A673 (cell line): Measurements from ENCODE around the gene RBM17.

ENCODE experiments used
- EZH2 ChIP-seq: fragments of 200-600 bp; sonication (generic); IDR thresholded peaks from 2 replicates; pipeline ENCODE4 v1.6.1; 2017; ENCODE audit warnings: borderline replicate concordance, low read depth, mild to moderate bottlenecking, mixed read lengths, antibody characterized with exemption, low read length; ENCODE audit not compliant: poor library complexity, severe bottlenecking
- TF ChIP-seq, protein P1 (sequence below): fragments of 300-800, 200-600 bp; sonication (generic); conservative IDR thresholded peaks from 2 replicates; pipeline ENCODE4 v1.5.1; 2017; ENCODE audit warnings: low read depth, mild to moderate bottlenecking, antibody characterized with exemption, low read length, moderate library complexity, mixed read lengths

DNA sequence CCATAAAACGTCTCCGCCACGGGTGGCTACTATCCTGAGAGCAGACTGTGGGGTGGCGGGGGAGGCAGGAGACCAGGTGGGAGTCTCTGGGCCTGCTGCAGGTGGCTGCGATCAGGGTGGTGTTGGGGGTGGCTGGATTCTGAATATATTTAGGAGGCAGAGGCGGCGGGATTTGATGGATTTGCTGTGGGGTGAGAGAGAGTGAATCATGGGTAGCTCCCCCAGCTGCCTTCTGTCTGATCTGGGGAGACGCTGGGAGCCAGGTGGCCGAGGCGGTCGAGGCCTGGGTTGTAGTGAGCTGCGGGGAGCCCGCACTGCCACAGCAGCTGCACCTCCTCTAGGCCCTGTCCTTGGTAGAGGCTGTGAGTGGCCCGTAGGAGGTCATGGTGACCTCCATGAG, 65.7 kb downstream of the RBM17 start:
- no peak for TF ChIP-seq EZH2
- TF ChIP-seq, protein P1, sequence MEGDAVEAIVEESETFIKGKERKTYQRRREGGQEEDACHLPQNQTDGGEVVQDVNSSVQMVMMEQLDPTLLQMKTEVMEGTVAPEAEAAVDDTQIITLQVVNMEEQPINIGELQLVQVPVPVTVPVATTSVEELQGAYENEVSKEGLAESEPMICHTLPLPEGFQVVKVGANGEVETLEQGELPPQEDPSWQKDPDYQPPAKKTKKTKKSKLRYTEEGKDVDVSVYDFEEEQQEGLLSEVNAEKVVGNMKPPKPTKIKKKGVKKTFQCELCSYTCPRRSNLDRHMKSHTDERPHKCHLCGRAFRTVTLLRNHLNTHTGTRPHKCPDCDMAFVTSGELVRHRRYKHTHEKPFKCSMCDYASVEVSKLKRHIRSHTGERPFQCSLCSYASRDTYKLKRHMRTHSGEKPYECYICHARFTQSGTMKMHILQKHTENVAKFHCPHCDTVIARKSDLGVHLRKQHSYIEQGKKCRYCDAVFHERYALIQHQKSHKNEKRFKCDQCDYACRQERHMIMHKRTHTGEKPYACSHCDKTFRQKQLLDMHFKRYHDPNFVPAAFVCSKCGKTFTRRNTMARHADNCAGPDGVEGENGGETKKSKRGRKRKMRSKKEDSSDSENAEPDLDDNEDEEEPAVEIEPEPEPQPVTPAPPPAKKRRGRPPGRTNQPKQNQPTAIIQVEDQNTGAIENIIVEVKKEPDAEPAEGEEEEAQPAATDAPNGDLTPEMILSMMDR, result no peak
